ENCODE measurements around the gene METAP1D.
"Not testable (repeated sequence)": the region's sequence is repeated elsewhere in the genome, so short reads cannot be mapped to it uniquely, and the experiment has no call there.

The METAP1D gene

DNA sequence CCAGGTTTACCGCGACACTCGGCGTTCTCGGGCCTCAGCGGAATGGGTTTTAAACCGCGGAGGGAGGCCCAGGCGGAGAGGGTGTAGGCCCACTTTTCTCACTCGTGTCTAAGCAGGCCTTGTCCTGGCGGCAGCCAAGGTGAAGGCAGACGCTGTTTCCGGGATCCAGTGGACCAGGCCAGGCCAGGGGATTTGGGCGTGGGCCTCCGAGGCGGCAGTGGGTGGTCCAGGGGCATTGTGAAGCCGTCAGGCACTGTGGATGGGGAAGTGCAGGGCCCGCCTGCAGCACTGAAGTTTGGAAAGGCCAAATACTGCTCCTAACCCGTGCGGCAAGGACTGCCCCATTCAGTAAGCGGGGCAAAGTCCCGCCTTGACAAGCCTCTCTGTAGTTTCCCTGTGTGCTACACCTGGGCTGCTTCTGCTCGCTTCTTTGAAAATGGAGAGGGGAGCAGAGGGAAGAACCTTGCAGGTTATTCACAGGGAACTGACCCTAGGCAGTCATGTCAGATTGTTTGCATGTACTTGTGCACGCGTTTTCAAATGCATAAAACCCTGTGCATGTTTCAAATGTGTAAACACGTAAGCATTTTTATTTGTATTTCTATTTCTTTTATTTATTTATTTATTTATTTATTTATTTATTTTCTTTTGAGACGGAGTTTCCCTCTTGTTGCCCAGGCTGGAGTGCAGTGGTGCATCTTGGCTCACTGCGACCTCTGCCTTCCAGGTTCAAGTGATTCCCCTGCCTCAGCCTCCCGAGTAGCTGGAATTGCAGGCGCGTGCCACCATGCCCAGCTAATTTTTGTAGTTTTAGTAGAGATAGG lies 110.4 kb downstream of the METAP1D start:
- DNase-seq (ENCODE audit: low read depth): no peak
- no peak overlapping the region for H3K4me3 ChIP-seq (ENCODE audit: low read depth, low read length)
- no peak for TF ChIP-seq CTCF (conservative IDR thresholded peaks at IDR 0.05; ENCODE audit: low read depth, low read length)

DNA sequence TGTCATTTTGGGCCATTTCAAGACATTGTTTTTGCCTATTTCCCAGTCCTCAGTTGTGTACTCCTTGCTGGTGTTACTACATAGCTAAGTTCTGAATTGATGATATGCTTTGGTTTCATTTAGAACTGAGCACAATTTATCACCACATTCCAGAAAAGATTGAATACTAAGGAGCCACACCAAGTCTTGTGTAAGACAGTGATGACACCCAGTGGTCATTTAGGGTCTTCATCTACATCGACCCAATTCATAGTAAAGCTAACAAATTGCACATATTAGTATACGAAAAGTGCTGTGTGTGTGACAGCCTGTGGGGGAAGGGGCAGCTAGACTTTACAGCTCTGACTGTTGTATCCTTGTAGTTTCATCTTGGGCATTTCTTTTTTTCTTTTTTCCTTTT lies 113.9 kb downstream of the METAP1D start:
- H3K4me3 ChIP-seq (ENCODE audit: low read depth, low read length): no peak overlapping the region
- DNase-seq (ENCODE audit: low read depth): peak; percentile 79
- TF ChIP-seq CTCF (conservative IDR thresholded peaks at IDR 0.05; ENCODE audit: low read depth, low read length): peak; percentile 44

GRCh38 chr2:172114176-172114575 lies 114.4 kb downstream of the METAP1D start:
- not testable (repeated sequence) for DNase-seq (ENCODE audit: low read depth); H3K4me3 ChIP-seq (ENCODE audit: low read depth, low read length)

DNA sequence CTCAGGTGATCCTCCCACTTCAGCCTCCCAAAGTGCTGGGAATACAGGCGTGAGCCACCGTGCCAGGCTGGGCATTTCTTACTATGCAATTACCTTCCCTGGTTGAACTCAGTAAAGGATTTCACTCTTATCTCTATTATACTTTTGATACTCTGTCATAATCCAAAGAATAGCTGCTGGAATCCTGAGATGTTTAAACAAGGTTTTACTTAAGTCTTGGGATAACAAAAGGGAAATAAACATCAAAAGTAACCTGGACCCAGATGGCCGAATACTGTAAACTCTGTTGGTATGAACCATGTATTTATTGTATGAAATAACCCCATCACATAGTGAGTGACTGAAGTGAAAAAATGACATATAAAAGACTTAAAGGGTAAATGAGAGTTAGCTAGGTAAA lies 114.8 kb downstream of the METAP1D start:
- no peak for DNase-seq (ENCODE audit: low read depth)
- H3K4me3 ChIP-seq (ENCODE audit: low read depth, low read length): no peak overlapping the region
- TF ChIP-seq CTCF (conservative IDR thresholded peaks at IDR 0.05; ENCODE audit: low read depth, low read length): no peak

DNA sequence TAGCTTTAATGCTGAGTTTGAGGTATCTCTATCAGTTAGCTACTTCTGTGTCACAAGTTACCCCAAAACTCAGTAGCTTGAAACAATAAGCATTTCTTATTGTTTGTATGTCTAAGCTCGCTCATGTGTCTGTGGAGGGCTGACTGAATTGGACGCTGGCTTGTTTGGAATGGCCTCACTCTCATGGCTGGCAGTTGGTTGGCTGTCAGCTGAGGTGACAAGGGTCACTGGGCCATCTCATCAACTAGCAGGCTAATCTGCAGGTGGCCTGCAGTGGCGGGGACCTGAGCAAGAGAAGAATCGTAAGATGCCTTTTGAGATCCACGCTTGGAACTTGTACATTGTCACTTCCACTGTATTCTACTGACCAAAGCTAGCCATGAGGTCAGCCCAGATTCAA lies 116.4 kb downstream of the METAP1D start:
- no peak for TF ChIP-seq CTCF (conservative IDR thresholded peaks at IDR 0.05; ENCODE audit: low read depth, low read length)
- H3K4me3 ChIP-seq (ENCODE audit: low read depth, low read length): no peak overlapping the region
- no peak for DNase-seq (ENCODE audit: low read depth)

GRCh38 chr2:172119089-172119488 lies 119.3 kb downstream of the METAP1D start:
- no peak overlapping the region for H3K4me3 ChIP-seq (ENCODE audit: low read depth, low read length)
- TF ChIP-seq CTCF (conservative IDR thresholded peaks at IDR 0.05; ENCODE audit: low read depth, low read length): no peak
- DNase-seq (ENCODE audit: low read depth): peak; percentile 81

GRCh38 chr2:172120118-172120517 lies 120.4 kb downstream of the METAP1D start:
- no peak for TF ChIP-seq CTCF (conservative IDR thresholded peaks at IDR 0.05; ENCODE audit: low read depth, low read length)
- DNase-seq (ENCODE audit: low read depth): no peak
- no peak overlapping the region for H3K4me3 ChIP-seq (ENCODE audit: low read depth, low read length)
